NT2/D1 (cell line): ENCODE results near the gene SNAP29.

ENCODE experiments used
- YY1 ChIP-seq: IDR thresholded peaks from 2 replicates; pipeline ENCODE4 v1.6.1; 2011; ENCODE audit not compliant: insufficient read length, insufficient read depth
- ZNF274 ChIP-seq: IDR thresholded peaks from 2 replicates; pipeline ENCODE4 v1.6.1; 2011; ENCODE audit warnings: mild to moderate bottlenecking, low read depth, low read length

DNA sequence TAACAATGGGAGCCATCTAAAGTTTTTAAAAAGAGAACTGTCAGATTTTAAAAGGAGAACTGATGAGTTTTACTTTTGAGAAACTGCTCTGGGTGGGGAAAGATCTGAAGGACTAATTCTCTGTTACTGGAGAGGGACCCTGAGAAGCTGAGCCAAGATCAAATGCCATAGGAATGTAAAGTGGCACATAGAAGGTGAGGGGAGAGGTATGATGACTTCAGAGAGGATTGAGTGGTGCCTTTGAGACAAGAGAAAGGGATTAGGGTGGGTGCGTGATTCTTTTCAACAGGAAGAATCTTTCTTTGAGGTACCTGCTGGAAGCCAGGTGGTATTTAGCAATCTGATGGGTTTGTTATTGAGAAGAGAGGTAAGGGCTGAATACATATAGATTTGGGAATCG, 67.4 kb downstream of the SNAP29 start:
- no peak for TF ChIP-seq ZNF274
- TF ChIP-seq YY1: no peak
